ENCODE results near the gene A2M.

Gene A2M

DNA sequence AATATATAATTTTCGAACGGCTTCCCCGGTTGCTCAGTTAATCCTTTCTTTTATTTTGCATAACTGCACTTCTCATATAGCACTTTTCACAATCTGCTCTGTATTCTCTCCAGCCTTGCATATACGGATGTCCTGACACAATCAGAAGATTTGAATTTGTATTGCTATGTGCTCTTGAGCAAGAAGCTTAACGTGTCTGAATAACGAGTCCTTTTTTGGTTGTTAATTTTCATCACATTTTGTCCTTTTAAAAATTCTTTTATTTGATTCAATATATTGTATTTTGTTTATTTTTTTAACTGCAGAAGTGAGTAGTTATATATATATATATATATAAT is 17.6 kb downstream of the A2M start:
- DNase-seq, result no peak

DNA sequence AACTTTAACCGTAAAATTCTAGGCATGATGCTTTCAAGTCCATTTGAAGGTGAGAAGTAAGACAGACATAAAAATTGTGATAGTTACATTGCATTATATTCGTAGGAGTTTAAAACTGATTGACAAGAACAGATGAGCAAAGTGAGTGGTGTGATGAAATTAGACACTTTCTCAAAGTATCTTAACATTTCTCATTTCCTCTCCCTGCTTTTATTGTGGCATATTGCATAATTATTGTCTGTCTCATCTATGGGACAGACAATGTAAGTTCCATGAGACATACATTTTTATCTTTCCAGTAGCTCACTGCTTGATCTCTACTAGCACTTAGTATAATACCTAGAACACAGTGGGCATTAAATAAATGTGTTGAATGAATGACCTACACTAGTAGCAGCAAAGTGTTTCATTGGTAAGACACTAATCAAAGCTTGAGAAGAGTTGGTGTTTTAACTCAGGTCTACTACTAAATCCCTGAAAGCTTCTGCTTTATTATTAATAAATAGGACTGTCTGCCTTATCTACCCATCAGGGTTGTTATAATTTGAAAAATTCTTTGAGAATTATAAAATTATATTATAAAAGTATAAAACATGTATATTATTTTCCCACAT is 19.0 kb downstream of the A2M start:
- DNase-seq, result no peak

DNA sequence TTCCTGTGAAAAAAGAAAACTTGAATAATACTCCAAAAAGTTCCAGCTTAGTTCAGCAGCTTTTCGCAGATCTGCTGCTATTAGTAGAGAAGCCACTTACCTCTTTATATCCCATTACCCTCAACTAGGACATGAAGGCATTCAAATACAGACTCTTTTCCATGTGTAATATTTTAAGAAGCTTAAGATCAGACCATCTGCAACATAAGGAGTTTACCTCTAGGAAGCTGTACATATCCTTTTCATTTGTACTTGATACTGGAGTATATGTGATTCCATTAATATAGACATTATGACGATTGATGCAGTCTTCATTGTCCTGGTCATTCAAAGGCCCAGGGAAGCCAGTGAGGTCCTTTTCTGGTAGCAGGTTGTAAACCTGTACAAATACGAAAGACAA is 20.4 kb downstream of the A2M start:
- no peak for DNase-seq

DNA sequence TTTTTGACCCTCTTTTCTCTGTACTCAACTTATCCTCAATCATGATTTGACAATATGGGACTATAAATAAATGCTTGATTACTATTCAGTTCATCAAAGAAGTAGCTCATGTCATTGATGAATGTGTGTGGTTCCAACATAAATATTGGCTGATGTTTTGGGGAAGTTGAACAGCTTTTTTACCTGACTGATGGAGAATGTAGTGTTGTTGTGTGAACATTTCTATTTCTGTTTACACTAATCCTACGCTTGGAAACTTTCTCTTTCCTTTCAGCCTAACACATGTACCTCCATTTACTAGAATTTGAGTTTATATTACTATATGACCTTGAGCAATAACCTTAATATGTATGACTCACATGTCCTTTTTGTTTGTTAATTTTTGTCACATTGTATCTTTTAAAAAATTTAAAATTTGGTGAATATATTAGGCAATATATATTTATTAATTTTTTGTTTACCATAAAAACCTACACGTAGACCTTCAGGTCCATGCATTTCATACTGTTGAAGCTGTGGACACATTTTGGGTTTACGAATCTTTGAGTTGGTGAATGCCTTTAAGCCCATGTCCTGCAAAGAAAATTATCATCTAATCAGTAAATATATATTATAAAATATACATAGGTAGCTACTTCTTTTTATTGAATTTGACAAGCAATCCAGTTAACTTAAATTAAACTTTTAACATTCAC is 21.1 kb downstream of the A2M start:
- no peak for DNase-seq

DNA sequence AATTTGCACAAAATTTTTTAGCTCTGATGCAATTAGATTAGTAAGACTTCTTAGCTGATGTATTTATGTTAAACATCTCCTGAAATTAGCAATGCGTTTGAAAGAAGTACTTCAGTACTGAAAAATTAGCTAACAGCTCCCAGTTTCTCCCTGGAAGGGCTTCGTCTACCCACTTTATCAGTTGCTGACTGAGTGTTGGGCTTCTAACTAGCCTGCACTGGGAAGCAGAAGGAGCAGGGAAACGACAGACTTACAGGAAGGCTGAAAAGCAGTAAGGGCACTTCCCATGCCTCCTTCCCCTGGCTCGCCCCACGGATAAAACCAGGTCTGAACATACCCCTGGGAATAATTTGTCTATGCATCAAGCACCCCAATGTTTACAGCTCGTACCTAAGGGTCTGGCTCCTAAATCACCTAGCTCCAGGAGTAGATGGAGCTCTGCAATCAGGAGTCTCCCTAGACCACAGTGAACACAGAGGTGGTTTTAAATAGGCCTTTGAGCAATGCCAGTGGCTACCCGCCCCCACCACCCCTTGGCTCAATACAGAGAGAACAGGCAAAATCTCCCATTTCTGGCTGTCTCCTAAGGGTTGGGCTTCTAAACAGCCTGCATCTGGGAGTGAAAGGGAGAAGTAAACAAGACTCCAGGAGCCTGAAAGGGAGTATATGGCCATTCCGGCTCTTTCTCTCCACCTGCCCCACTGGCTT is 23.7 kb downstream of the A2M start:
- DNase-seq, result no peak

DNA sequence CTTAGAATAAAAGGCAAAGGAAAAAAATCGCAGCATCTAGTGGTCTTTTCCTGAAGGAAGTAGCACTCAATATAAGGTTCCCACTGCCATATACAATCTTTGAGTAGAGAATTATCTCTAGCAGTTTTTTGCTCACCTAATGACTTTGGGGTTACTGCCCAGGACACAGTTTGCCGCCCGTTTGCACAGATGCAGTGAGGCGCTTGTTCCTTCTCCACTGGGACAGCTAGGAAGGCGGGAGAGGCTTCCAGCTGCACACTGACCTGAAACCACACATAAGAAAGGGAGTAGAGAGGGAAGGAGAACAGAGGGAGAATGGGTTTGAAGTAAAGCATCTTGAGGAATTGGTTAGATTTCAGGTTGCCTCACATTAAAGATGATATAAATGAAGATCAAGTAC is 25.5 kb downstream of the A2M start:
- no peak for DNase-seq

DNA sequence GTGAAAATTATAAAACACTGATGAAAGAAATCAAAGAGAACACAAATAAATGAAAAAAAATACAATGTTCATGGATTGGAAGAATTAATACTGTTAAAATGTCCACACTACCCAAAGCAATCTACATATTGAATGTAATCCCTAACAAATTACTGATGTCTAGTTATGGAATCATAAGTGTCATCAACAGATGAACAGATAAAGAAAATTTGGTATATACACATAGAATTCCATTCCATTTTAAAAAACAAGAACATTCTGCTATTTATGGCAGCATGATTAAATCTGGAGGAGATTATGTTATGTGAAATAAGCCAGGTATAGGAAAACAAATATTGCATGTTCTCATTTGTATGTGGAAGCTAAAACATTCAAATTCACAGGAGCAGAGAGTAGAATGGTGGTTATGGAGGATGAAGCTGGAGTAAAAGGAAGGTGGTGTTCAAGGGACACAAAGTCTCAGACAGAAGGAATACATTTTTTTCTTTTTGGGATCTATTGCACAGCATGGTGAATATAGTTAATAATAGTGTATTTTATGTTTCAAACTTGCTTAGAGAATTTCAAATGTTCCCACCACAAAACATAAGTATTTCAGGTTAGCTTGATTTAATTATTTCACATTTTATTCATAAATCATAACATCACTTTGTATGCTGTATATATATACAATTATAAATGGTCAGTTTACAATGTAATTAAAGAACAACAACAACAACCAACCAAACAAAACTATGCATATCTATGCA is 28.5 kb downstream of the A2M start:
- DNase-seq, result no peak

DNA sequence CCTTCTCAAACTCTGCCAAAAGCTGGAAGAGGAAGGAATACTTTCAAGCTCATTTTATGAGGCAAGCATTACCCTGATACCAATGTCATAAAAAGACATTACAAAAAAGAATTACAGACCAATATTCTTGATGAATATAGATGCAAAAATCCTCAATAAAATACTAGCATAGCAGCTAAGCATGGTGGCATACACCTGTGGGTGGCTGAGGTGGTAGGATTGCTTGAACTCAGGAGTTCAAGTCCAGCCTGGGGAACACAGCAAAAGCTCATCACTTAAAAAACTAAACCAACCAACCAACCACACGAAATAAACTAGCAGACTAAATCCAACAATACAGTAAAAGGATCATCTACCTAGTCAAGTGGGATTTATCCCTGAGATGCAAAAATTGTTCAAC is 29.6 kb downstream of the A2M start:
- no peak for DNase-seq

DNA sequence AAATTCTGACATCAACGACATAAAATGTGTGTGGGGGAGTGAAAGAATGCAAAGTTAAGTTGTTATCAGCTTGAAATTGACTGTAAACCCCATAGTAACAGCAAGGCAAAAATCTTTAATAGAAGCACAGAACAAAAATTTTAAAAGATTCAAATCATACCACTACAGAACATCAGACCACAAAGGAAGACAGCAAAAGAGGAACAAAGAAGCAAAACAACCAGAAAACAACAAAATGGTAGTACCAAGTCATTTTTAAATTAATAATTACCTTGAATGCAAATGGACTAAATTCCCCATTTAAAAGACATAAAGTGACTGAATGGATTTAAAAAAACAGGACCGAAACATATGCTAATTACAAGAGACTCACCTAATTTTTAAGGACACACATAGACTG is 31.3 kb downstream of the A2M start:
- DNase-seq, result no peak

DNA sequence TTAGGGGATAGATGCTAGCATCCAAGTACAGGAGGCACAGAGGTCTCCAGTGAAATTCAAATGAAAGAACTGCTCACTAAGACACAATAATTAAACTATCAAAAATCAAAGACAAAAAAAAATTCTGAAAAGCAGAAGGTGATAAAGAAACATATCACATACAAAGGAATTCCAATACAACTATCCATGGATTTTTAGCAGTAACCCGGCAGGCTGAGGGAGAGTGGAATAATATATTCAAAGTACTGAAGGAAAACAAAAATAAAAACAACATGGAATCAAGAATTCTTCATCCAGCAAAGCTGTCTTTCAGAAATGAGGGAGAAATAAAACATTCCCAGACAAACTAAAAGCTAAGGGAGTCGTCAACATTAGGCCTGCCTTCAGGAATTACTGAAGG is 31.9 kb downstream of the A2M start:
- DNase-seq, result no peak

DNA sequence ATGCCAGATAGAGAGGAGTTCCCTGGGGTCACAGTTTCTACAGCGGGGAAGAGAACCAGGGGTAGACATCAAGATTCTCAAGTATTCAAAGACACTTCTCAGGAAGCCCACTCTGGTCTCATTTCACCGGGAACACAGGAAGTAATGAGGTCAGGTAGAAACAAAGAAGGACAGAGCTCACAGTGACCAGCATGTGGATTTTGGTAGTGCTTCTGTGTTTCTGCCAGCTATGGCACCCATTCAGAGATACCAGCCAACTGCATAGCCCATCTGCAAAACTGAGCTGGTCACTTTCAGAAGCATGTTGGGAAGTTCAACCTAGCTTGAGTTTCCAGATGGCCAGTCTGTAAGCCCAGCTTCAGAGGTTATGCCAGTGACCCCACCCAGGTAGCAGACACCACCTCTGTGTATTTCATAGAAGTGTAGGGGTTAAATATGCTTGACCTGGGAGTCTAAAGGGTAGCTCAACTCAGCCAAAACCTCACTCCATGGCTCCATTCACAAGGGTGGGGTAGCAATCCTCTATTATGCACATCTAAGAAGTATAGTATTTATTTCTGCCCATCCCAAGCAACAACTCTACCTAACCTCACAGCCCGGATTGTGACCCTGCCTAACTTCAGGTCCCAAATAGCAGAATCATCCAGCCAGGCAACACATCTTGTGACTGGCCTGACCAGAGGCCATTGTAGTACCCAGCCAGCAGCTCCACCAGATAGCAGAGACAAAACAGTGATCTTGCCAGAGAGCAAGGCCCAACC is 33.9 kb downstream of the A2M start:
- DNase-seq, result no peak

DNA sequence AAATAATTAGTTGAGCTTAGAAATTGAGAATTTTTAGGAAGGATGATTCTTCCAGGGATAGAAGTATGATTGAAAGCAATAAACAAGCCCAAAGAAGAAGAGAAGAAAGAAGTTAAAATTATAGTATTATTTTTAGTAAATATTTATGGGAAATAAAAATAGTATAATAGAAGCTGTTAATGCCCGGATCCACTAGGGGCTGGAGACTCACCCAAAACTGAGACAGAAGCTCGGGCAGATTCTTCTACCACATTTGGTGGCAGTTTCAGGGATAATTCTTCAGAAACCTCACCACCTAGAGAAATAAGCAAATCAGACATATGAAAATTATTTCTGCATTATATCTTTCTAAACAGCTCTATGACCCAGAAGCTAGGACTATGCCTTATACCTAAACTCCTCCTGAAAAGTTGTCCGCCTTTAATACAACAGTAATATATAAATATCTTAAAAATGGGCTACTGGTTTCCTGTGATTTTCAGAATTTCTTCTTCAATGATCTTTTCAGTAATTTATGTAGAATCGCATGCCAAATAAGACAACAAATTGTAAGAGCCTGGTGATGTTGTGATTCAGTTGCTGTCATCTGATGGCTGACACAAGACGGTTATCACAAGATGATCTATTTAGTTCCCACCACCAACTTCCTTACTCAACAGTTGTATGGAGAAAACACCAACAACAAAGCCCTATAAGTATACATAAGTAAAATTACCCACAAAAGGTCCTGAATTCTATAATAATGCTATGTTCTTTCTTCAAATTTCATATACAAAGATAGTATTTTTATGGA is 35.6 kb downstream of the A2M start:
- no peak for DNase-seq

DNA sequence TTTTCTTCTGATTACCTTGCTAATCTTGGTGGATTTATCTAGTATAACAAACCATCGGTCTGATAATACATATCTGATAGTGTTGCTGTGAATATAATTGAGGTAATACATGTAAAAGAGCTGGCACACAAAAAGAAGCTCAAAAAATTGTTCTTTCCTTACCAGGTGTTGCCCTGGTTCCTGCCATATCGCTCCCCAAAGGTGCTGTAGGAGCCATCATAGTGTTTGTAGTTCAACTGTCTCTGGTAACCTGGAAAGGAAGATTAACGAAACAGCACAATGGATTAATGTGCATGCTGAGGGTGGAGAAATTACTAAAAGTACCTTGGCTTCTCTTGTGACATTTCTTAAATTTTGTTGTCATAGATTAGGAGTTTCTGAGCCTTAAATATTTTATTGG is 36.6 kb downstream of the A2M start:
- no peak for DNase-seq

DNA sequence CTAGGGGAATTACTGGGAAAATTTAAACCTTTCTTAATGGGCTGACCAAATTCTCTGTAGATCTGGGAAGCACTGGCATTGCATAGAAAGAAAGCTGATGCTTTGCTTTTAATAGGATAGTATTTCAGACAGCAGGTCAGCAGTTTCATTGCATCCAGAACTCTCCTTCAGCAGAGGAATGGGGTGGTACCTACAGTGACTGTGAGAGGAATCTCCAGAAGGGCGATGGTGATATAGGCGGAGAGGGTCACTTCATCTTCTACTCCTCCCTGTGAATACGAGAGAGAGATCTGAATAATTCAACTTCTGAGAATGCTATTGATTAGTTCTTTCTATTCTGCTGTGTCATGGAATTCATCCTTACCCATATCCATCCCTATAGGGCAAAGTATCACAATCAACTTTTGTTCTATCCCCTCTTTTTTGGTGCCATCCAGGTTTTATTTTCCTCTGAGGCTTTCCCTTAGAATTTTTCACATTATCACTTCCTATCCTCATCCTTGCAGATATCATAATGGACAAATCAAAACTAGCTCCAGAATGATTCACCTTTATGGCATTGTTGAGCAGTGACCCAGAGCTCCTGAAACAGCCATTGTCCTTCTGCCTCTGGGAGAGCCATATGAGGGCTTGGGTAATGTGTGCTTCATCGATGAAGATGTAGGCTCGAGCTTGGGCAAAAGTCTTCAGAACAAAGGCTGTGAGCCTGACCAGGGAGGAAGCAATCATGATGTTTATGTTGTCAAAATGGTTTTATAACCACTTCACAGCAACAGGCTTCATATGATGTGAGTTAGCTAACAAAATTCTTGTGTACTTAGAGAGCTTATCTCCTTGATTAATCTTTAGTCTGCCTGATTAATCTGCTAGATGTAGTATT is 38.3 kb downstream of the A2M start:
- DNase-seq, result no peak

DNA sequence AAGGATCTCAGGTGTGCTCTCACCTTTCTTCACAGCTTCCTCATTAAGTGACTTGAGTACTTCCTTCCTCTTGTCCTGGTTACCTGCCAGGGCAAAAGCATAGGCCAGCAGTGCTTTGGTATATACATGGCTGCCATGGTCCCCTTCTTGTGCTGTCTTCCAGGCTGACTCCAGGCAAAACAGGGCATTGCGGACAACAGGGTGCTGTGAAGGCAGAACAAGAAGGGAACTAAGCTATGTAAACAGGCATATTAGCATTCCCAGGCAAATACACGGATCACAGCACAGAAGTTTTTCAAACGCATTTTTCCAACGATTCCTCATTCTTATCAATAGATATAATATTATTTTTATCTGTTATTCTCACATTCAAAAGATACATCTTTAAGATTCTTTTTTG is 39.0 kb downstream of the A2M start:
- DNase-seq, result no peak

DNA sequence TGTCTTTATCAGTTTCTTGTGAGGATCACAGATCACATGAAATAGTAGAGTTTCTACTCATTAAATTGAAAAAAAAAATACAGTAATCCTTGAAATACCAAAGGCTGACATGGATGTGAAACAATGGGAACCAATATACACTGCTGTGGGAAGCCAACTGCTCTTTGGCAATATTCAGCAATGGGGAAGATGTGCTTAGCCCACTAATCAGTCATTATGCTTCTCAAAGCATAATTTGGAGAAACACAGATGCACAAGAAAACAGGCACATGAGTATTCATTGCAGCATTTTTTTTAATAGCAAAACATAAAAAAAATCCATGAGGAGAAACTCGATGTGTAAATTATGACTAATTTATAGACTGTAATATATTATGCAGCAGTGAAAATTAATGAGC is 40.6 kb downstream of the A2M start:
- DNase-seq, result no peak

DNA sequence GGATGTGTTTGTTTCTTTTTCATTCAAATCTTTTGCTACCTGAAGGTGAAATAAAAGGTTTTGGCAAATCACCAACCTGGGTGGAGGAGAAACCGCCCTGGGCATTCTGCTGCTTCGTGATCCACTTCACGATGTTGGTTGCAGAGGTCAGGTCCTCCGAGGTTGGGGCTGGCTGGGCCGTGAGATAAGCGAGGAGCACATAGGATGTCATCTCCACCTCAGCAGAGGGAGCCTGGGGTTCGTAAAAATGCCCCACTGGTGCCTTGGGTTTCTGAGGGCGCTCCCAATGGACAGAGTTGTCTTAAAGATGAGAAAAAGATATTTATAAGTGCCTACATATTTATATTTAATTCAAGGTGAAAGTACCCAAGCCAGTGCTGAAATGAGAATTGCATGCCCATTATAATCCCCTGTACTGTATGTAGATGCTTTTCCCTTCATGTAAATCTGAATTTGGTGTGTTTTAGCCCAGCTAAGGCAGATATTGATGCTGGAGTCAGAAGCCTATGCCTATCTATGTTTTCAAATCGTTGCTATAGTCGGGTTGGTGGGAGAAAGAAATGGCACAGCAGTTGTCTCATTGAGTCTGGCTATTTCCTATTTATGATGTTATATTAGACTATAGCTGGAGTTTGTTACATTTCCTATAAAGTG is 41.1 kb downstream of the A2M start:
- DNase-seq, result no peak

DNA sequence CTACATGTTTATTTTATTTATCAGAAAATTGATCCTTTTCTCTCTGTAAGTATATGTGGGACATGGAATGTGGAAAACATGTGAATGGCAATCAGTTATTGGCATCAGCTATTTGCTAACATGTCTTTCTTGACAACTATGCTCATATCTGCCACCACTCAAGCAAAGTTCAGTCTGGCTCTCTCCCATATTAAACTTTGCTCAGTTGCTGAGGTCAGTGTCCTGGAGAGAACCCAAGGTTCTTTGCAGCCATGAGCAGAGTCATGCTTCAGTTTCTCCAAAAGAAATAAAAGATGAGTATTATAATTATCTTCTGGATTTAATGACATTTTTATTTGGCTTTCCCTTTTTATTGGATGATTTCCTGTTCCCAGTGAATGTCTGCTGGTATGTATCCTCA is 42.6 kb downstream of the A2M start:
- DNase-seq, result no peak

DNA sequence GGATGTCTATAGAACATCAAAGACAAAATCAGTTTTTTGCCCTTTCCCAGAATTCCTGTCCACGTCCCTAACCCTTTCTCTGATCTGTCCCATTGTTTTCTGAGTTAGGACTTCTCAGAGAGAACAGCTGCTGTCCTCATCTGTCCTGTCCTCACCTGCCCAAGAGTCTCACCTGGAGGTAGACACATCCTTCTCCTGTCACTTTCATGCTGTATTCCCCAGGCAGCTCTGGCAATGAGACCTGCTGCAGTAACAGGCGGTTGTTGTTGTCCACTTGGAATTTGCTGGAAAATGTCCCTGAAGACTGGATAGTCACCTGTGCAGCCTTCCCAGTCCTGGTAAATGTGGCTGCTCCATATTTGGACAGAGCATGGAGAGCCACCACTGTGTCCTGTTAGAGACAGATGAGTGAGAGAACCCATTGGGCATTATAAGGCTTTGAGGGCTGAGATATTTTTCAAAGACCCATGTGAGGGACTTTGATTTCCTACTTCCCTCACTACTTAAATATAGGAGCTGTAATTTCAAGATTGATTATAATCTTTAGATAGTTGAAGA is 43.2 kb downstream of the A2M start:
- DNase-seq, result no peak

DNA sequence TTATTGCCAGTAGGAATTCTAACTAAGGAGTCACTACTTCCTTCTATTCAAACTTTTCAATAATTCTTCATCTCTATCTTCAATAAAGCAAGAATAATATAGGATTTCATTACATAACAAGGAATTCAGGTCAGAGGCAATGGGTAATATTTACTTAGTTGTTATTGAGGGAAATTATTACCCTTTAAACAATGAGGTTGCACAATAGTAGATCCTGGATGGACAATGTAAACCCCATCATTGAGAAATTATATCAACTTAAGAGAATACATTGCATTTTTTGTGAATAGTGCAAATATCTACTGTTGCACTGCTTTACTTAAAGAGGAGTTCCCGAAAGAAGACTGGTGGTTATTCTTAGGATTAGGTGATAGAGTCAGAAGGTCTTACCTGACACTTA is 43.8 kb downstream of the A2M start:
- DNase-seq, result no peak
